IMR-90 (cell line): ENCODE measurements around the gene TVP23A.

Experiments
- CEBPB ChIP-seq: IDR thresholded peaks from 2 replicates; pipeline ENCODE4 v1.6.1; 2012; ENCODE audit warnings: low read depth, low read length, improper control_type of control experiment
- MXI1 ChIP-seq: IDR thresholded peaks from 2 replicates; pipeline ENCODE4 v1.6.1; 2012; ENCODE audit warnings: low read depth, mild to moderate bottlenecking, low read length, moderate library complexity, borderline replicate concordance
- POLR2A ChIP-seq: IDR thresholded peaks from 2 replicates; pipeline ENCODE4 v1.6.1; 2012; ENCODE audit warnings: mild to moderate bottlenecking, low read depth, low read length
- RCOR1 ChIP-seq: IDR thresholded peaks from 2 replicates; pipeline ENCODE4 v1.6.1; 2012; ENCODE audit warnings: mild to moderate bottlenecking, low read length, improper control_type of control experiment; ENCODE audit not compliant: insufficient replicate concordance
- TF ChIP-seq, protein P1 (sequence below): conservative IDR thresholded peaks from 2 replicates; pipeline ENCODE4 v1.5.1; 2012; ENCODE audit warnings: mild to moderate bottlenecking, low read depth, low read length, improper control_type of control experiment

- TF ChIP-seq, protein P1, sequence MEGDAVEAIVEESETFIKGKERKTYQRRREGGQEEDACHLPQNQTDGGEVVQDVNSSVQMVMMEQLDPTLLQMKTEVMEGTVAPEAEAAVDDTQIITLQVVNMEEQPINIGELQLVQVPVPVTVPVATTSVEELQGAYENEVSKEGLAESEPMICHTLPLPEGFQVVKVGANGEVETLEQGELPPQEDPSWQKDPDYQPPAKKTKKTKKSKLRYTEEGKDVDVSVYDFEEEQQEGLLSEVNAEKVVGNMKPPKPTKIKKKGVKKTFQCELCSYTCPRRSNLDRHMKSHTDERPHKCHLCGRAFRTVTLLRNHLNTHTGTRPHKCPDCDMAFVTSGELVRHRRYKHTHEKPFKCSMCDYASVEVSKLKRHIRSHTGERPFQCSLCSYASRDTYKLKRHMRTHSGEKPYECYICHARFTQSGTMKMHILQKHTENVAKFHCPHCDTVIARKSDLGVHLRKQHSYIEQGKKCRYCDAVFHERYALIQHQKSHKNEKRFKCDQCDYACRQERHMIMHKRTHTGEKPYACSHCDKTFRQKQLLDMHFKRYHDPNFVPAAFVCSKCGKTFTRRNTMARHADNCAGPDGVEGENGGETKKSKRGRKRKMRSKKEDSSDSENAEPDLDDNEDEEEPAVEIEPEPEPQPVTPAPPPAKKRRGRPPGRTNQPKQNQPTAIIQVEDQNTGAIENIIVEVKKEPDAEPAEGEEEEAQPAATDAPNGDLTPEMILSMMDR, result no peak
- no peak for TF ChIP-seq MXI1
- no peak for TF ChIP-seq POLR2A
- no peak for TF ChIP-seq CEBPB
- TF ChIP-seq RCOR1, result no peak
Measured at GRCh38 chr16:10833271-10833670, 14.7 kb upstream of the TVP23A start.
